Posterior vena cava (tissue), 2 donors: ENCODE results near the gene DGKG. TPM values are rescaled to one million over a fixed set of nuclear protein-coding genes. Genes with fewer than 3 reads are reported as not detected.

ENCODE experiments used
- DNase-seq: peaks from one replicate; pipeline ENCODE4 v3.0.0-alpha.2; 2020; ENCODE audit warnings: low spot score
- intact Hi-C, 2 donors: fragments of 100-400 bp; cut with DNase I; formaldehyde crosslinking; loops; one replicate each; pipeline versions ENCODE4 v1.14.1 to v1.14.2; 2022 to 2023
- total RNA-seq, 2 donors: library from RNA; stranded (reverse); fragmentation: NEBNext Ultra II Directional; extraction: Animal tissue kit (Norgen Biotek cat#: 25700); gene quantifications; one replicate each; pipeline ENCODE4 v1.2.1, GENCODE V29; 2021
- donor health status: DM: yes; HTN: yes; CAD: no.
- donor health status: DM: yes; HTN: yes; CAD: no.

DGKG gene
- total RNA-seq, 2 donors from 2014 or later = 16.7 to 18.2 TPM

GRCh38 chr3:186369217-186369616 lies 7.2 kb upstream of the DGKG start:
- no peak for DNase-seq
- intact Hi-C loops = loop anchor here in 1 of 2 donors (5.0 kb wide), 1 partner anchor 883 kb away; no protein-coding TSS in a partner anchor

- DNase-seq = no peak
- intact Hi-C loops = loop anchor here in 1 of 2 donors (5.0 kb wide), 1 partner anchor 884 kb away; no protein-coding TSS in a partner anchor
Measured at GRCh38 chr3:186368717-186369116, 6.7 kb upstream of the DGKG start.

DNA sequence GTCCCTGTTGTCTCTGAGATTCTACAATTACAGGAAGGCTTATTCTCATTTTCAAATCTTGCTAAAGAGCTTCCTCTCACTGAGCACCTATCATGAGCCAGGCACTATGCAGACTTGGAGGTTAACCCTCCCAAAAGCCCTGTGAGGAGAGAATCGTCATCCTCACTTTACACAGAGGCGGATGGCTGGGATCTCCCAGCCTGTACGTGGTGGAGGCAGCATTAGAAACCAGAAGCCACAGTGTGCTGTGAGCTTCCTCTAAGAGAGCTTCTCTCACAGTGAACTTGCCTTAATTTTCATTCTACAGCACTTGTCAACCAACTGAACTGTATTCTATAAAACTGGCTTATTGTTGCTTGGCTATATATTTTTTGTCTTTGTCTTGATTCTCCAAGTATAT lies 6.1 kb upstream of the DGKG start:
- intact Hi-C loops = loop anchor here in 1 of 2 donors (5.0 kb wide), 1 partner anchor 884 kb away; no protein-coding TSS in a partner anchor
- DNase-seq = no peak

DNA sequence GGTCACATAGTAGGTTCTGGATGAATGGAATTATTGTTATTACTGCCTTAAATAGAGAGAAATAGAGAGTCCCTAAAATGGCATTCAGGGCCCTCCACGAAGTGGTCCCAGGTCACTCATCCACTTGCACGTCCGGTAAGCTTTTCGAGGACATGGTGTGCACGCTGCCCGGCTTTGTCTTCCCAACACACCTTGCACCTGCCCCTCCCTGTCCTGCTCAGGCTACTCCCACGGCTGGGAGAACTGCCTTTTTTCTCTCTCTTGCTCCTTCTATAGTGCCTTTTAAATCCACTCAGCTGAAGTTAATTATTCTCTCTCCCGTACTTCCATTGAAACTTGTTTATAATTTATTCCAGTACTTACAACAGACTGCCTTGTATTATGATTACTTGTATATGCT lies 5.6 kb upstream of the DGKG start:
- intact Hi-C loops = loop anchor here in 1 of 2 donors (5.0 kb wide), 1 partner anchor 885 kb away; no protein-coding TSS in a partner anchor
- DNase-seq = no peak

DNA sequence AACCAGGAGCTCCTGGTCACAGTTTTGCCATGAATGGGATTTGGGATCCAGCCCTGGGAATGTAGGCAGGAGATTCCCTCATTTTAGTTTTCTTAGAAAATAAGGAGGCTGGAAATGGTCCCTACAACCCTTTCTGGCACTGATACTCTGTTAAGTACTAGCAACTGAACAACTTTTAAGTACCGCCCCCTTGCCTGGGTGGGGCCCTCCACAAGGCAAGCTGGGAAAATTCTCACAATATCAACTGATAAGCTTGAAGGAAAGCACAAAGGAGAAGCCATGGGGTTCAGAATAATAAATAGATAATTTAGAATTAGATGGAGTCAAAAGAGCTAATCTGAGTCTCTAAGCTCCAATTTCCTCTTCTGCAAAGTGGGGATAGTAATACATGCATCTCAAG lies 4.2 kb upstream of the DGKG start:
- no peak for DNase-seq
- intact Hi-C loops = loop anchor here in 1 of 2 donors (5.0 kb wide), 1 partner anchor 886 kb away; no protein-coding TSS in a partner anchor

GRCh38 chr3:186365202-186365974 lies 3.4 kb upstream of the DGKG start:
- DNase-seq = no peak
- intact Hi-C loops = loop anchor here in 1 of 2 donors (5.0 kb wide), 1 partner anchor 887 kb away; no protein-coding TSS in a partner anchor

DNA sequence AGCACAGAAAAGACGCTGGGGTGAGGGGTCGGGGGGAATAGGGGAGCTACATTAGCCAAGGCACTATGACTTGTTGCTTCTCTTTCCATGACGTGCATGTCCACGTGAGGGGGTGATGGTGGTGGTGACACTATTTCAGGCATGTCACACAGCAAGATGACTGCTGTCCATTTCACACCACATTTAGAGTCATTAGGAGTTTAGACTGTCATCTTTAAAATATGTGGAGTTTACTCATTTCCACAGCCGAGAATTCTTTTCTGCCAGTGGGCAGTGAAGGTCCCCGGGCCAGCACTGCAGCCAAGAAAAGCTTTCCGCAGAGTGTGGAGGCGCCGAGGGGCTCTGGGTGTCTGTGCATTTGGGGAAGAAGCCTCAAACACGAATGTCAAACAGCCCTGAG lies 954 bp upstream of the DGKG start:
- intact Hi-C loops = loop anchor here in 1 of 2 donors (5.0 kb wide), 1 partner anchor 54 kb away; no protein-coding TSS in a partner anchor
- no peak for DNase-seq

GRCh38 chr3:186362537-186362842 lies 456 bp upstream of the DGKG start:
- intact Hi-C loops = loop anchor here in 1 of 2 donors (5.0 kb wide), 1 partner anchor 55 kb away; no protein-coding TSS in a partner anchor
- DNase-seq = no peak

- intact Hi-C loops = loop anchor here in 1 of 2 donors (5.0 kb wide), 1 partner anchor 56 kb away; no protein-coding TSS in a partner anchor
- DNase-seq = no peak
Measured at GRCh38 chr3:186361246-186361761, 730 bp downstream of the DGKG start.

- DNase-seq = no peak
- intact Hi-C loops = loop anchor here in 1 of 2 donors (5.0 kb wide), 1 partner anchor 57 kb away; no protein-coding TSS in a partner anchor
Measured at GRCh38 chr3:186360779-186361178, 1.3 kb downstream of the DGKG start.

DNA sequence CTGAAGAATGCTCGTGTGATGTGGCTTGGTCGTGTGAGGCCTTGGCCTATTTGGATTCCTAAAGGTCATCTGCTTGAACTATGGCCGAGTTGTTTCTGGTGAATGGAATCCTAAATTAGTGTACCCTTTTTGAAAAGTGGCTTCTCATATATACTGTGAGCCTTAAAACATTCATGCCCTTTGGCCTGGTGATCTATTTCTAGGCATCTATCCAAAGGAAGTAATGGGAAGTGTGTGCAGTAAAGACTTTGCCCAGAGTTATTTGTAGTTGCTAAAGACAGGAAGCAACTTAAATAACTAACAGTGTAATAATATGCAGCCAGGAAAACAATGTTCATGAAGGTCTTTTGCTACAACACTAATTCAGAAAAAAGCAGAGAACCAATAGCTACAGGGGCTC lies 3.0 kb downstream of the DGKG start:
- intact Hi-C loops = no loop called here
- no peak for DNase-seq

GRCh38 chr3:186356152-186356551 lies 5.9 kb downstream of the DGKG start:
- intact Hi-C loops = no loop called here
- DNase-seq = no peak

DNA sequence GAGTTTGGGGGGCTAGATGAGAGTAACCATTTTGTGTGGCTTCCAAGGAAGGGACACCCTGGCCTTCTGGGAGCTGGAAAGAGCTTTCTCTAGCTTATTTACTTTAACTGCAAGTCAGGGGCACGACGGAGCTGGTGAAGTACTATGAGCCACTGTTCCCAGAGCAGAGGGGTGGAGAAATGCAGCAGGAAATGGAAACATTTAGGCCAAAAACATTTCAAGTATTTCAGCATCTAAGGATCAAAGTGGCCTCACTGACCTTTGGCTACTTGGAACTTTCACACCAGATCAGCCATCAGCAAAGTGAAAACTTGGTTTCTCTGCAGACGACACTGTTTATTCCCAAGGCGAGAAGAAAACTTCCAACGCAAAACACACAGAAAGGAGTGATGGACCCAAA lies 7.9 kb downstream of the DGKG start:
- DNase-seq = no peak
- intact Hi-C loops = no loop called here

DNA sequence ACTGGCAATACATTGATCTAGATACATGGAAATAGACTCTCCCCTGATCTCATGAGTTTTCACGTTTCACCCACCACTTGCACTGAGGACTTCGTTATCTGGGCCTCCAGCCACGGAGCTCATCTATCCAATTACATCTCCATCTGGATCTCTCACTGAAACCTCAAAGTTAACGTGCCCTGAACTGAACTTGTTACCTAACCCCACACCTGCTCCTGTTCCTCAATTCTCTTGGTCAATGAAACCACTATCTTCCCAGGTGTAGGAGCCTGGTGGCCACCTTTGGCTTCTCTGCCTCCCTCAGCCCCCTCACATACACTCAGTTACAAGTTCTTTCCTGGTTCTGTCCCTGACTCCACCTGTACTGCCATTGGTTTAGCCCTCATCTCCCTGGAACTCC lies 9.7 kb downstream of the DGKG start:
- DNase-seq = no peak
- intact Hi-C loops = no loop called here

DNA sequence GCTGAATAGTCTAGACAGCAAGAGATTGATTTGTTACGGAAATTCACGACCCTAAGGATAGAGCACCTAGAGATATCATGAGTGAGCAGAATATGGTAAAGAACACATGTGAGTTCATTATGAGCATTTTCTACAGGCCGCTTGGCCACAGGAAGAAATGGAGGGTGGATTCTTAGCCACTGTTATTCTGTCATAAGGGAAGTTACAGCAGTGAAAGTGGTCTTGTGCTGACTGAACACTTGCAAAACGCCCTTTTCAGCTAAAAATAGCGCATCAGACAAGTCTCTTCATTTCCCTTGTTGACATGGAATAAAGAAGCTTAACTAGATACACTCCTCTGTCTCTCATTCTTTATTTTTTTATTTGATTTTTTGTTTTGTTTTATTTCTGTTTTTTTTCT lies 19.8 kb downstream of the DGKG start:
- DNase-seq = no peak
- intact Hi-C loops = no loop called here

DNA sequence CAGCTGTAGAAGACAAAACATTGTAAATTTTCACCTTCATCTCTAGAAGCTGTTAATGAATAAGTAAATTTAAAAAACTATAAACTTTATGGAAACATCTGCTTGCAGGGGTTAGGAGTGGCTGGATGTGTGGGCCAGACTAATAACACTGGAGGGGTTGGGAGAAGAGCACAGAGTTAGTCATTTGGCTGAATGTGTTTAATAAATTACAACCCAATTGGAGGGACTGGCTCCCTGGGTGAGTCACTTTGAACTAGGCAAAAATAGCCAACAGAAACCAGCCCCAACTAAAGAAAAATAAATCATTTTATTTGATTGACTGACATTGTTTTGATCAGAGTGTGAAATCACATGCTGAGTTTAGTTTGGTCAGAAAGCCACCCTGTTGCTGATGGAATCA lies 21.8 kb downstream of the DGKG start:
- no peak for DNase-seq
- intact Hi-C loops = no loop called here

DNA sequence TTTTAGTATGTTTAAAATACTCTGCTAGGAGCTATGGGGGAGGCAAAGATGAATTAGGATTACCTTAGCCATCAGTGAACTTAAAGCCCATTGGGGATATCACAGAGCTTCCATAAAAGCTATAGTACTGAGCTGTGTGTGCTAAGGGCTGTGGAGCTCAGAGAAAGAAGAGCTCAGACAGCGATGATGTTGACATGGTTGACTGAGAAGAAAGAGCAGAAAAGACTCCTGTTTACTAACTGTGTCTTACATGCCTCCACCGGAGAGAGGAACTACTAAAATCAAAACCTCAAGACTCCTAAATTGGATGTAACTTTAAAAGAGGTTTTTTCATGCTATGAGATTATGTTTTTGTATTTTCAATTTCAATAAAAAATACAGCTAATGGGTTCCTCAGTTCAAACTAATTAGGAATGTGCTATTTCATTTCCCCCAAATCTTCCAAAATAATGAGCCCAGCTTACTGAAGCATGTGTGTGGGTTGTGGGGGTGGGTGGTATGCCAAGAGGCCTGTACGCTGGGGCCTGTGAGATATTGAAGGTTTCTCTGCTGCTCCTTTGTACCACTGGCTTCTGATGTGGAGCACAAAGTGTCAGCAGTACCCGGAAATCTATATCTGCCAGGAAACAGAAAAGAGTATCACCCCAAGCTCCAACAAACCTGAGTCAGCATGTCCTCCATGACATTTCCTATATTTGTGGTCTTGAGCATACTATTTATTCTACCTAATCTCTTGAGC lies 22.7 kb downstream of the DGKG start:
- intact Hi-C loops = no loop called here
- DNase-seq = no peak

DNA sequence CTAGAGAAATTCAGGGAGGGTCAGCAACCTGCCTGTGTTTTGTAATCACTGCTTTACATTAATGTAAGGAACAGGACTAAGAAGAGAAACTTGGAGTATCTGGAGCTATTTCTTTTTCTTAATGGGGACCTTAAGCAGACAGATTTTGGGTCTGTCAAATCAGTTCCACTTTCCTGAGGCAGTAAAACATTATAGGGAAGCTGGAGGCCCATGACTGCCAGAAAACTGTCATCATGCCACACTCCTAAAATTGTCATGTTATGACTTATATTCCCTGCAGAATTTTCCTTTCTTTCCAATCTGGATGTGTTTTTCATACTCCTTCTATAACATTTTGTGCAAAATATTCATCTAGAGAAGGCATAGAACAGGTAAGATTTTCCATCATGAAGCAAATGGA lies 28.8 kb downstream of the DGKG start:
- DNase-seq = no peak
- intact Hi-C loops = no loop called here

DNA sequence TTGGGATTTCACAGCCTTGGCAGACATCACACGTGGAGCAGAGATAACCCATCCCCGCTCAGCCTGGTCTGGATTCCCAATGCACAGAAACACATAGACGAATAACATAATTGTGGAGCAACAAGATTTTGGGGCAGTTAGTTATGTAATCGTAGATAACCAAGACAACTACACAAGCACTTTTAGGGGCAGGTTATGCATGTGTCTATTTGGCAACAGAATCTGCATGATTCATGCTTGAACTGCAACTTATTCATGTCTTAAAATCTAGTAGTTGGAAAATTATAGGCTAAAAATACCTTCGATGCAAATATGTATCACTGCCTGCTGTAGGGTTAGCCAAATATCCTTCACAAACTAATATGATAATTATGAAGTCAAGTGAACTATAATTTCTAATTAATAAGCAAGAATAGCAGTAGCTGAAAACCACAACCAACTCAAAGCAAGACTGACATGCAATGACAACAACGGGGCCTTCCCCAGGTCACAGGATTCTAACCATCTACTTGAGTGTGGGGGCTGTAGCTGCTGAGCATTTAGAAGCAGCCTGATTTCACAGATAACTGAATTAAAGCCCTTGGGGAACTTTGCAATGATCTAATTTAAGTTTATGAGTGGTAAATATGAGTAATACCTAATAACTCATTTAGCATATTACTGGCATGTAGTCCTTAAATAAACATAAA lies 31.1 kb downstream of the DGKG start:
- intact Hi-C loops = no loop called here

DNA sequence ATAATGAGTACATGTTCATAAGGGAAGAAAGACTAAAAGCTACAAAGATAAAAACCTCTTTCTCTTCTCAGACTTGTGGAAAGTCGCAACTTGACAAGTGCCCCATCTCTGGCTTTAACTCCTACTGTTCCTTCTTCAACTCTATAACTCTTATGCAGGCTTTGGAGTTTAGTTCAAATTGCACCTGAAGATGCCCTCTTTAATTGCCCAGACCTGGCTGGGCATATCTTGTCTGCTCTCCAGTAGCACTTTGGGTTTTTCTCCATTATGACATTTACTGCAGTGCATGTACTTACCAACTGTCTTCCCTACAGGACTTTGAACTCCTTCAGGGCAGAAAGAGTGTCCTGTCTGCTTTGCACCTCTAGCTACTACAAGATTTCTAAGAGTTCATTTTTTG lies 32.4 kb downstream of the DGKG start:
- intact Hi-C loops = no loop called here
- DNase-seq = no peak

More for the DNA sequence above, 31.1 kb downstream of the DGKG start:
- DNase-seq = no peak
